ENCODE results near the gene BFAR. TPM values are rescaled to one million over a fixed set of nuclear protein-coding genes. Genes with fewer than 3 reads are reported as not detected.

BFAR gene
- total and polyA plus RNA-seq, 9 of the 15 experiments (the other 6 are each of a cell fraction or from before 2014, with no cell fraction given): 45.0 to 82.6 (median 60.4) TPM

DNA sequence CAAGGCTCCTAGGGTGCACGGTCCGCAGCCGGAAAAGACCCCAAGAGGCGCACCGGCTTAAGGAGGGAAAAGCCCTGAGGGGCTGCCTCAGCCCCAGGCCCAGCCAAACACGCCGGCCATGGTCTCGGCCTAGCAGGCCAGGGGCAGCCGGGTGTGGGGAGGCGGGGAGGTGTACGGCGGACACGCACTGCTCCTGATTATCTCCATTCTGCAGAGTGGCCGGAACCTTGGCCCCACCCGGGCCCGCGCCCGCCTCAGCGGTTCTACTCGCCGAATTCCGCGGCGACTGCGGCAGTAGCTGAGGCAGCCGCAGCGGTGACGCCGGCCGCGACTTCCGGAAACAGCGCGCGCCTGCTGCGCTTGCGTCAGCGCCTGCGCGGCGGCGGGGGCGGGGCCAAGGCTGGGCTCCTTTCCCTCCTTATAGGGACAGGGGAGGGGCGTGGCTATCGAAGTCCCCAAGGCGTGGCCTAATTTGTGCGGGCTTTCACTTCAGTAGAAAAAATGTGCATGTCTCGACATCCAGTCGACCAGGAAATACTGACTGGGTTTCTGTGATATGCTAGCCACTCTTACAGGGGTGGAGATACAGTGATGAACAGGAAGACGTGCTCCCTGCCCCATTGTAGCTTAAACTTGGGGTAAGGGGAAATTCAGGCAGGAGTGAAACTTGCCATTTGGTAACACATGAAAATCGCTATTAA is 2.7 kb upstream of the BFAR start, which contains the start of gene PARN (continued):
- TF ChIP-seq, protein P1, sequence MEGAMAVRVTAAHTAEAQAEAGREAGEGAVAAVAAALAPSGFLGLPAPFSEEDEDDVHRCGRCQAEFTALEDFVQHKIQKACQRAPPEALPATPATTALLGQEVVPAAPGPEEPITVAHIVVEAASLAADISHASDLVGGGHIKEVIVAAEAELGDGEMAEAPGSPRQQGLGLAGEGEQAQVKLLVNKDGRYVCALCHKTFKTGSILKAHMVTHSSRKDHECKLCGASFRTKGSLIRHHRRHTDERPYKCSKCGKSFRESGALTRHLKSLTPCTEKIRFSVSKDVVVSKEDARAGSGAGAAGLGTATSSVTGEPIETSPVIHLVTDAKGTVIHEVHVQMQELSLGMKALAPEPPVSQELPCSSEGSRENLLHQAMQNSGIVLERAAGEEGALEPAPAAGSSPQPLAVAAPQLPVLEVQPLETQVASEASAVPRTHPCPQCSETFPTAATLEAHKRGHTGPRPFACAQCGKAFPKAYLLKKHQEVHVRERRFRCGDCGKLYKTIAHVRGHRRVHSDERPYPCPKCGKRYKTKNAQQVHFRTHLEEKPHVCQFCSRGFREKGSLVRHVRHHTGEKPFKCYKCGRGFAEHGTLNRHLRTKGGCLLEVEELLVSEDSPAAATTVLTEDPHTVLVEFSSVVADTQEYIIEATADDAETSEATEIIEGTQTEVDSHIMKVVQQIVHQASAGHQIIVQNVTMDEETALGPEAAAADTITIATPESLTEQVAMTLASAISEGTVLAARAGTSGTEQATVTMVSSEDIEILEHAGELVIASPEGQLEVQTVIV (CRISPR knock-in tag; IDR thresholded peaks at IDR 0.05; ENCODE audit: borderline replicate concordance): no peak
- TF ChIP-seq DMBX1 (CRISPR knock-in tag; IDR thresholded peaks at IDR 0.05; ENCODE audit: borderline replicate concordance) (no peak), HDAC1 (IDR thresholded peaks at IDR 0.05) (peak in 1 of 2 experiments; percentile 69; a peak in 2 of 4 replicates), RBM34 (IDR thresholded peaks at IDR 0.05; ENCODE audit: borderline replicate concordance, insufficient read depth, low read length) (no peak), POLR3A (IDR thresholded peaks at IDR 0.05; ENCODE audit: borderline replicate concordance, extremely low read depth, insufficient read depth, insufficient read length) (no peak), ZNF165 (CRISPR knock-in tag; IDR thresholded peaks at IDR 0.05; ENCODE audit: borderline replicate concordance) (no peak), ZNF133 (CRISPR knock-in tag; IDR thresholded peaks at IDR 0.05) (no peak), ZKSCAN8 (CRISPR knock-in tag; IDR thresholded peaks at IDR 0.05) (no peak), ZNF507 (tag; conservative IDR thresholded peaks at IDR 0.05) (no peak), ZNF253 (CRISPR knock-in tag; conservative IDR thresholded peaks at IDR 0.05) (no peak), ETS2 (tag; IDR thresholded peaks at IDR 0.05; ENCODE audit: borderline replicate concordance, poor library complexity, severe bottlenecking) (no peak)
- TF ChIP-seq, protein P2, sequence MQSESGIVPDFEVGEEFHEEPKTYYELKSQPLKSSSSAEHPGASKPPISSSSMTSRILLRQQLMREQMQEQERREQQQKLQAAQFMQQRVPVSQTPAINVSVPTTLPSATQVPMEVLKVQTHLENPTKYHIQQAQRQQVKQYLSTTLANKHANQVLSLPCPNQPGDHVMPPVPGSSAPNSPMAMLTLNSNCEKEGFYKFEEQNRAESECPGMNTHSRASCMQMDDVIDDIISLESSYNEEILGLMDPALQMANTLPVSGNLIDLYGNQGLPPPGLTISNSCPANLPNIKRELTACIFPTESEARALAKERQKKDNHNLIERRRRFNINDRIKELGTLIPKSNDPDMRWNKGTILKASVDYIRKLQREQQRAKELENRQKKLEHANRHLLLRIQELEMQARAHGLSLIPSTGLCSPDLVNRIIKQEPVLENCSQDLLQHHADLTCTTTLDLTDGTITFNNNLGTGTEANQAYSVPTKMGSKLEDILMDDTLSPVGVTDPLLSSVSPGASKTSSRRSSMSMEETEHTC (IDR thresholded peaks at IDR 0.05): no peak
- TF ChIP-seq, protein P3, sequence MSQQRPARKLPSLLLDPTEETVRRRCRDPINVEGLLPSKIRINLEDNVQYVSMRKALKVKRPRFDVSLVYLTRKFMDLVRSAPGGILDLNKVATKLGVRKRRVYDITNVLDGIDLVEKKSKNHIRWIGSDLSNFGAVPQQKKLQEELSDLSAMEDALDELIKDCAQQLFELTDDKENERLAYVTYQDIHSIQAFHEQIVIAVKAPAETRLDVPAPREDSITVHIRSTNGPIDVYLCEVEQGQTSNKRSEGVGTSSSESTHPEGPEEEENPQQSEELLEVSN (IDR thresholded peaks at IDR 0.05; ENCODE audit: borderline replicate concordance in 1 of 2, extremely low read depth in 1 of 2, insufficient read depth in 1 of 2, insufficient read length in 1 of 2, low read depth in 1 of 2, low read length in 1 of 2, poor library complexity in 1 of 2, severe bottlenecking in 1 of 2): peak; percentile 9 to 57
- TF ChIP-seq, protein P4, sequence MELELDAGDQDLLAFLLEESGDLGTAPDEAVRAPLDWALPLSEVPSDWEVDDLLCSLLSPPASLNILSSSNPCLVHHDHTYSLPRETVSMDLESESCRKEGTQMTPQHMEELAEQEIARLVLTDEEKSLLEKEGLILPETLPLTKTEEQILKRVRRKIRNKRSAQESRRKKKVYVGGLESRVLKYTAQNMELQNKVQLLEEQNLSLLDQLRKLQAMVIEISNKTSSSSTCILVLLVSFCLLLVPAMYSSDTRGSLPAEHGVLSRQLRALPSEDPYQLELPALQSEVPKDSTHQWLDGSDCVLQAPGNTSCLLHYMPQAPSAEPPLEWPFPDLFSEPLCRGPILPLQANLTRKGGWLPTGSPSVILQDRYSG (tag; conservative IDR thresholded peaks at IDR 0.05; ENCODE audit: low read depth): no peak
- TF ChIP-seq, protein P5, sequence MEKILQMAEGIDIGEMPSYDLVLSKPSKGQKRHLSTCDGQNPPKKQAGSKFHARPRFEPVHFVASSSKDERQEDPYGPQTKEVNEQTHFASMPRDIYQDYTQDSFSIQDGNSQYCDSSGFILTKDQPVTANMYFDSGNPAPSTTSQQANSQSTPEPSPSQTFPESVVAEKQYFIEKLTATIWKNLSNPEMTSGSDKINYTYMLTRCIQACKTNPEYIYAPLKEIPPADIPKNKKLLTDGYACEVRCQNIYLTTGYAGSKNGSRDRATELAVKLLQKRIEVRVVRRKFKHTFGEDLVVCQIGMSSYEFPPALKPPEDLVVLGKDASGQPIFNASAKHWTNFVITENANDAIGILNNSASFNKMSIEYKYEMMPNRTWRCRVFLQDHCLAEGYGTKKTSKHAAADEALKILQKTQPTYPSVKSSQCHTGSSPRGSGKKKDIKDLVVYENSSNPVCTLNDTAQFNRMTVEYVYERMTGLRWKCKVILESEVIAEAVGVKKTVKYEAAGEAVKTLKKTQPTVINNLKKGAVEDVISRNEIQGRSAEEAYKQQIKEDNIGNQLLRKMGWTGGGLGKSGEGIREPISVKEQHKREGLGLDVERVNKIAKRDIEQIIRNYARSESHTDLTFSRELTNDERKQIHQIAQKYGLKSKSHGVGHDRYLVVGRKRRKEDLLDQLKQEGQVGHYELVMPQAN (IDR thresholded peaks at IDR 0.05; ENCODE audit: borderline replicate concordance): peak; percentile 61; the same call in 1 of the 2 replicates
- TF ChIP-seq, protein P6, sequence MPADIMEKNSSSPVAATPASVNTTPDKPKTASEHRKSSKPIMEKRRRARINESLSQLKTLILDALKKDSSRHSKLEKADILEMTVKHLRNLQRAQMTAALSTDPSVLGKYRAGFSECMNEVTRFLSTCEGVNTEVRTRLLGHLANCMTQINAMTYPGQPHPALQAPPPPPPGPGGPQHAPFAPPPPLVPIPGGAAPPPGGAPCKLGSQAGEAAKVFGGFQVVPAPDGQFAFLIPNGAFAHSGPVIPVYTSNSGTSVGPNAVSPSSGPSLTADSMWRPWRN (IDR thresholded peaks at IDR 0.05; ENCODE audit: low read depth): no peak

Data from K562 (cell line).